Hypothalamus (tissue), 51 donors: ENCODE measurements around the gene CDK10.
"Not testable (repeated sequence)": the region's sequence is repeated elsewhere in the genome, so short reads cannot be mapped to it uniquely, and the experiment has no call there.

Experiments
- DNase-seq, 51 donors: peaks; one replicate each; lab custom pipeline; 2025; lab: John Stamatoyannopoulos, UW

CDK10 gene

GRCh38 chr16:89695086-89695874 lies 8.8 kb downstream of the CDK10 start:
- DNase-seq, result no peak

GRCh38 chr16:89695875-89696669 lies 9.6 kb downstream of the CDK10 start:
- no peak for DNase-seq

- no peak for DNase-seq
These were observed 10.2 kb downstream of the CDK10 start for GRCh38 chr16:89696670-89697128.

GRCh38 chr16:89697161-89697615 lies 10.7 kb downstream of the CDK10 start:
- peak in 1 of 51 donors; percentile 20 for DNase-seq

- DNase-seq, result no peak
These were observed 11.3 kb downstream of the CDK10 start for GRCh38 chr16:89697616-89698331.

- DNase-seq, result not testable (repeated sequence)
These were observed 12.2 kb downstream of the CDK10 start for GRCh38 chr16:89698717-89699116.

- DNase-seq, result not testable (repeated sequence)
These were observed 13.2 kb downstream of the CDK10 start for GRCh38 chr16:89699629-89700099.

GRCh38 chr16:89700100-89700648 lies 13.7 kb downstream of the CDK10 start:
- peak; percentile 42 to 99 (median 97) for DNase-seq

GRCh38 chr16:89700649-89701424 lies 14.3 kb downstream of the CDK10 start:
- DNase-seq, result peak in 3 of 51 donors; percentile 27 to 33 (median 32)

GRCh38 chr16:89701425-89702406 lies 15.2 kb downstream of the CDK10 start, which contains the start of gene SPATA2L:
TSS of gene SPATA2L (minus strand) at chr16:89701705. CDS start at chr16:89701232, 473 bp downstream.
- DNase-seq, result peak in 49 of 51 donors; percentile 27 to 90 (median 77)

- no peak for DNase-seq
These were observed 17.8 kb downstream of the CDK10 start for GRCh38 chr16:89704281-89704680.

- no peak for DNase-seq
These were observed 18.5 kb downstream of the CDK10 start for GRCh38 chr16:89705006-89705405.

- DNase-seq, result no peak
These were observed 20.2 kb downstream of the CDK10 start for GRCh38 chr16:89706518-89707260.

- no peak for DNase-seq
These were observed 21.2 kb downstream of the CDK10 start for GRCh38 chr16:89707695-89708094.

GRCh38 chr16:89708481-89708931 lies 22.0 kb downstream of the CDK10 start:
- DNase-seq, result no peak

GRCh38 chr16:89709166-89709565 lies 22.7 kb downstream of the CDK10 start:
- DNase-seq, result no peak

- DNase-seq, result no peak
These were observed 23.4 kb downstream of the CDK10 start for GRCh38 chr16:89709716-89710432.
